Endothelial cell (in vitro differentiated cells): ENCODE measurements around the gene TBC1D22A. TPM values are rescaled to one million over a fixed set of nuclear protein-coding genes. Genes with fewer than 3 reads are reported as not detected.

Experiments
- DNase-seq: peaks from one replicate; pipeline ENCODE4 v3.0.0; 2021; ENCODE audit warnings: low spot score
- H3K27ac Mint-ChIP-seq: one replicate; pipeline ENCODE4 v1.8.0; 2021; ENCODE audit warnings: mixed read lengths, inconsistent platforms; ENCODE audit not compliant: unreplicated experiment
- H3K27me3 Mint-ChIP-seq: one replicate; pipeline ENCODE4 v1.8.0; 2021; ENCODE audit warnings: mild to moderate bottlenecking, moderate library complexity, mixed read lengths, inconsistent platforms; ENCODE audit not compliant: unreplicated experiment
- H3K36me3 Mint-ChIP-seq: one replicate; pipeline ENCODE4 v1.8.0; 2021; ENCODE audit warnings: mild to moderate bottlenecking, low read depth, mixed read lengths, inconsistent platforms; ENCODE audit not compliant: unreplicated experiment
- H3K4me1 Mint-ChIP-seq: one replicate; pipeline ENCODE4 v1.8.0; 2021; ENCODE audit warnings: mild to moderate bottlenecking, mixed read lengths, inconsistent platforms; ENCODE audit not compliant: unreplicated experiment
- H3K4me3 Mint-ChIP-seq: one replicate; pipeline ENCODE4 v1.8.0; 2021; ENCODE audit warnings: mild to moderate bottlenecking, mixed read lengths, inconsistent platforms; ENCODE audit not compliant: unreplicated experiment
- H3K9me3 Mint-ChIP-seq: one replicate; pipeline ENCODE4 v1.8.0; 2021; ENCODE audit warnings: mixed read lengths, inconsistent platforms; ENCODE audit not compliant: unreplicated experiment
- total RNA-seq: library from RNA; stranded (reverse); fragmentation: NEBNext Ultra II Directional; extraction: Animal tissue kit (Norgen Biotek cat#: 25700); gene quantifications from one replicate; pipeline ENCODE4 v1.2.1, GENCODE V29; 2021; ENCODE audit not compliant: unreplicated experiment
- TF ChIP-seq, protein P1 (sequence below): fragments of 200-600 bp; sonication (generic); IDR thresholded peaks from one replicate; pipeline ENCODE4 v1.5.0; 2021; ENCODE audit warnings: antibody characterized with exemption; ENCODE audit not compliant: unreplicated experiment

TBC1D22A gene
- total RNA-seq, 1 donor from 2014 or later: 25.3 TPM

GRCh38 chr22:46923394-46923793 is 160.9 kb downstream of the TBC1D22A start:
- Mint-ChIP-seq H3K4me1 (peaks cover 14% of the 10 kb centered on the region), H3K27me3 (peaks cover under 1% of the 10 kb centered on the region), H3K36me3 (peaks cover 17% of the 10 kb centered on the region), H3K4me3 (no peak overlapping the region), H3K27ac (no peak overlapping the region), H3K9me3 (no peaks in the 10 kb centered on the region)
- no peak for DNase-seq
- TF ChIP-seq, protein P1, sequence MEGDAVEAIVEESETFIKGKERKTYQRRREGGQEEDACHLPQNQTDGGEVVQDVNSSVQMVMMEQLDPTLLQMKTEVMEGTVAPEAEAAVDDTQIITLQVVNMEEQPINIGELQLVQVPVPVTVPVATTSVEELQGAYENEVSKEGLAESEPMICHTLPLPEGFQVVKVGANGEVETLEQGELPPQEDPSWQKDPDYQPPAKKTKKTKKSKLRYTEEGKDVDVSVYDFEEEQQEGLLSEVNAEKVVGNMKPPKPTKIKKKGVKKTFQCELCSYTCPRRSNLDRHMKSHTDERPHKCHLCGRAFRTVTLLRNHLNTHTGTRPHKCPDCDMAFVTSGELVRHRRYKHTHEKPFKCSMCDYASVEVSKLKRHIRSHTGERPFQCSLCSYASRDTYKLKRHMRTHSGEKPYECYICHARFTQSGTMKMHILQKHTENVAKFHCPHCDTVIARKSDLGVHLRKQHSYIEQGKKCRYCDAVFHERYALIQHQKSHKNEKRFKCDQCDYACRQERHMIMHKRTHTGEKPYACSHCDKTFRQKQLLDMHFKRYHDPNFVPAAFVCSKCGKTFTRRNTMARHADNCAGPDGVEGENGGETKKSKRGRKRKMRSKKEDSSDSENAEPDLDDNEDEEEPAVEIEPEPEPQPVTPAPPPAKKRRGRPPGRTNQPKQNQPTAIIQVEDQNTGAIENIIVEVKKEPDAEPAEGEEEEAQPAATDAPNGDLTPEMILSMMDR: no peak

DNA sequence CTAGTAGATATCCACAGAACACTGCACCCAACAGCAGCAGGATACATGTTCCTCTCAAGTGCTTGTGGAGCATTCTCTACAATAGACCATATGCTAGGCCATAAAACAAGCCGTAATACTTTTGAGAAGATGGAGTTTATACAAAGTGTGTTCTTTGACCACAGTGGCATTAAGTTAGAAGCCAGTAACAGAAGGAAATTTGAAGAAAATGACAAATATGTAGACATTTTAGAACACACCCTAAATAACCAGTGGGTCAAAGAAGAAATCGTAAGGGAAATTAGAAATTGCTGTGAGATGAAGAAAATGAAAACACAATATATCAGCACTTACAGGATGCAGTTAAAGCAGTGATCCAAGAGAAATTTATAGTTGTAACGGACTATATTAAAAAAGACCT is 163.4 kb downstream of the TBC1D22A start:
- peaks cover 6% of the 10 kb centered on the region for H3K36me3 Mint-ChIP-seq
- TF ChIP-seq, protein P1: no peak
- DNase-seq: no peak
- no peak overlapping the region for H3K4me3 Mint-ChIP-seq
- H3K27ac Mint-ChIP-seq: no peak overlapping the region
- no peaks in the 10 kb centered on the region for H3K9me3 Mint-ChIP-seq
- H3K27me3 Mint-ChIP-seq: no peaks in the 10 kb centered on the region
- H3K4me1 Mint-ChIP-seq: peaks cover 8% of the 10 kb centered on the region

GRCh38 chr22:46929046-46929709 is 166.7 kb downstream of the TBC1D22A start:
- no peak overlapping the region for H3K4me3 Mint-ChIP-seq
- no peak overlapping the region for H3K27ac Mint-ChIP-seq
- H3K9me3 Mint-ChIP-seq: no peaks in the 10 kb centered on the region
- H3K27me3 Mint-ChIP-seq: no peaks in the 10 kb centered on the region
- peaks cover 31% of the 10 kb centered on the region for H3K4me1 Mint-ChIP-seq
- TF ChIP-seq, protein P1: no peak
- DNase-seq: no peak
- H3K36me3 Mint-ChIP-seq: no peaks in the 10 kb centered on the region

- TF ChIP-seq, protein P1: no peak
- no peak overlapping the region for H3K4me3 Mint-ChIP-seq
- H3K9me3 Mint-ChIP-seq: no peaks in the 10 kb centered on the region
- DNase-seq: no peak
- peaks cover 34% of the 10 kb centered on the region for H3K4me1 Mint-ChIP-seq
- H3K36me3 Mint-ChIP-seq: no peaks in the 10 kb centered on the region
- H3K27ac Mint-ChIP-seq: no peak overlapping the region
- H3K27me3 Mint-ChIP-seq: no peaks in the 10 kb centered on the region
Measured at GRCh38 chr22:46929710-46930204, 167.3 kb downstream of the TBC1D22A start.

DNA sequence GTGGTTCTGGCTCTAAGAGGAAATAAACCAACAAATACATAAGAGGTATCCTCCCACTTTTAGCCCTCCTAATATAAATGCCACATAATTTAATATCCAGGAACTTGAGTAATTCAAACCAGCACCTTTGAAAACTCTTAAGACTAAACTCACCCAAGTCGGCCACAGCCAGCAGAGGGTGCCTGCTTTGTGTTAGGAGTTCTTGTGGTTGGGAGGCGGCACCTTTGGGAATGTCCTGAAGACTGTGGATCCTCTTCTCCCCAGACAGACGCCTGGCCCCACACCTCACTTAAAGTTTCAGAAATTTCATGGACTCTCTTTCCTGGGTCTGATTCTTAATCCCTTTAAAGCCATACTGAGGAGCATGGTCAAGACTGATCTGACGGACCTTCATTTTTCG is 169.0 kb downstream of the TBC1D22A start:
- no peak for DNase-seq
- no peak overlapping the region for H3K4me3 Mint-ChIP-seq
- TF ChIP-seq, protein P1: no peak
- H3K36me3 Mint-ChIP-seq: no peaks in the 10 kb centered on the region
- H3K27me3 Mint-ChIP-seq: no peaks in the 10 kb centered on the region
- no peaks in the 10 kb centered on the region for H3K9me3 Mint-ChIP-seq
- H3K4me1 Mint-ChIP-seq: peaks cover 33% of the 10 kb centered on the region
- no peak overlapping the region for H3K27ac Mint-ChIP-seq
